Measurements from ENCODE around the gene FBXL4. TPM values are rescaled to one million over a fixed set of nuclear protein-coding genes. Genes with fewer than 3 reads are reported as not detected.
A peak's percentile ranks its signal among the peaks of the same experiment; 100 is the strongest.

FBXL4 gene
- total and polyA plus RNA-seq, 10 of the 15 experiments (the other 5 are each of a cell fraction or from before 2014, with no cell fraction given): 2.9 to 16.9 (median 7.2) TPM

GRCh38 chr6:98847779-98848538, 99.8 kb downstream of the FBXL4 start:
- no peak overlapping the region for H3K9ac ChIP-seq (ENCODE audit: control insufficient read depth, insufficient read depth, low read length)
- no peaks in the 10 kb centered on the region for H3K4me1 ChIP-seq (ENCODE audit: control insufficient read depth, insufficient read depth, low read length)
- in situ Hi-C loops (cut with MboI) (loop anchor here (5.0 kb wide), 1 partner anchor 1351 kb away; no protein-coding TSS in a partner anchor), intact Hi-C loops (cut with micrococcal nuclease; ENCODE audit: unreplicated experiment) (loop anchor here (2.0 to 10.0 kb wide), 5 partner anchors 79 to 1351 kb away; no protein-coding TSS in a partner anchor)
- H3K27me3 ChIP-seq (replicated peaks in 1 of 2; ENCODE audit: control insufficient read depth in 2 of 2, insufficient read depth in 2 of 2, low read length in 1 of 2): peaks cover 5 to 28% of the 10 kb centered on the region in 2 experiments
- ATAC-seq: peak; percentile 61
- ChIA-PET SMC1A (ENCODE audit: uncharacterized antibody, unreplicated experiment) (no interaction called here), RAD21 (ENCODE audit: unreplicated experiment) (no interaction called here), POLR2A (no interaction called here), CTCF (no interaction called here)
- 18% methylated on average over 43 of the region's 51 CpGs for WGBS (ENCODE audit: insufficient coverage, insufficient replicate concordance, low lambda C conversion rate, missing lambda C conversion rate)
- FAIRE-seq: no peak
- no TSS peak for BruUV-seq (replicated peaks)
- H2AFZ ChIP-seq (ENCODE audit: control insufficient read depth, low read depth, low read length): peak overlapping the region; percentile 55
- H3K27ac ChIP-seq (ENCODE audit: control insufficient read depth, insufficient read depth): no peak overlapping the region
- H3K36me3 ChIP-seq (ENCODE audit: control insufficient read depth in 2 of 2, insufficient read depth in 2 of 2, low read length in 1 of 2): no peaks in the 10 kb centered on the region
- peak overlapping the region; percentile 13; the same call in 1 of the 2 replicates for H3K4me2 ChIP-seq (ENCODE audit: control insufficient read depth, insufficient read depth)
- no peaks in the 10 kb centered on the region for H3K9me3 ChIP-seq (replicated peaks; ENCODE audit: control insufficient read depth, insufficient read depth, low read length)
- no peaks in the 10 kb centered on the region for H3K79me2 ChIP-seq (ENCODE audit: control insufficient read depth, insufficient read depth, low read length)
- no peak for DNase-seq (ENCODE audit: low read depth, low spot score)
- H4K20me1 ChIP-seq (ENCODE audit: control insufficient read depth, insufficient read depth): no peaks in the 10 kb centered on the region
- no peak overlapping the region for H3K4me3 ChIP-seq
- TF ChIP-seq POLR2AphosphoS2 (IDR thresholded peaks at IDR 0.05; ENCODE audit: low read depth, low read length): no peak
- TF ChIP-seq EGR1 (IDR thresholded peaks at IDR 0.05; ENCODE audit: borderline replicate concordance in 1 of 2, low read depth in 2 of 2, low read length in 2 of 2): no peak
- no peak for TF ChIP-seq IRF3 (IDR thresholded peaks at IDR 0.05)
- no peak for TF ChIP-seq NR2C2 (IDR thresholded peaks at IDR 0.05; ENCODE audit: borderline replicate concordance, control insufficient read depth, insufficient read length, low read depth)
- no peak for TF ChIP-seq TCF3 (IDR thresholded peaks at IDR 0.05; ENCODE audit: borderline replicate concordance, insufficient read depth, low read depth, low read length)
- no peak for TF ChIP-seq EP300 (IDR thresholded peaks at IDR 0.05; ENCODE audit: borderline replicate concordance in 1 of 2, control insufficient read depth in 1 of 2, low read depth in 2 of 2, low read length in 2 of 2)
- no peak for TF ChIP-seq FOXM1 (IDR thresholded peaks at IDR 0.05; ENCODE audit: low read depth, low read length)
- TF ChIP-seq STAT1 (conservative IDR thresholded peaks at IDR 0.05): no peak
- TF ChIP-seq JUNB (IDR thresholded peaks at IDR 0.05): no peak
- no peak for TF ChIP-seq PKNOX1 (IDR thresholded peaks at IDR 0.05)
- TF ChIP-seq TCF7 (IDR thresholded peaks at IDR 0.05; ENCODE audit: borderline replicate concordance): no peak
- TF ChIP-seq NRF1 (conservative IDR thresholded peaks at IDR 0.05; ENCODE audit: low read depth, low read length): no peak
- no peak for TF ChIP-seq ZNF622 (IDR thresholded peaks at IDR 0.05)
- no peak for TF ChIP-seq RELA (IDR thresholded peaks at IDR 0.05; ENCODE audit: borderline replicate concordance, partially characterized antibody)
- TF ChIP-seq STAT3 (IDR thresholded peaks at IDR 0.05; ENCODE audit: low read depth, low read length): no peak
- TF ChIP-seq ZBTB11 (CRISPR knock-in tag; IDR thresholded peaks at IDR 0.05): no peak
- no peak for TF ChIP-seq USF2 (IDR thresholded peaks at IDR 0.05; ENCODE audit: borderline replicate concordance, low read depth, low read length)
